GM12874 (cell line): ENCODE measurements around the gene AKT3.

Experiments used
- CTCF ChIP-seq: IDR thresholded peaks from 2 replicates; pipeline ENCODE4 v1.5.1; 2011; ENCODE audit warnings: low read depth, mild to moderate bottlenecking, control low read depth, low read length, moderate library complexity; ENCODE audit not compliant: insufficient read depth

The AKT3 gene

GRCh38 chr1:243723050-243723449 is 127.0 kb downstream of the AKT3 start:
- no peak for TF ChIP-seq CTCF

GRCh38 chr1:243719476-243719875 is 130.6 kb downstream of the AKT3 start:
- TF ChIP-seq CTCF: no peak

GRCh38 chr1:243718893-243719292 is 131.2 kb downstream of the AKT3 start:
- no peak for TF ChIP-seq CTCF

GRCh38 chr1:243718022-243718421 is 132.0 kb downstream of the AKT3 start:
- no peak for TF ChIP-seq CTCF

- TF ChIP-seq CTCF: no peak
Observed at GRCh38 chr1:243716906-243717305, 133.1 kb downstream of the AKT3 start.

- no peak for TF ChIP-seq CTCF
Observed at GRCh38 chr1:243715285-243715684, 134.8 kb downstream of the AKT3 start.

- no peak for TF ChIP-seq CTCF
Observed at GRCh38 chr1:243713470-243714186, 136.4 kb downstream of the AKT3 start.
